Osteoblast (primary cell): ENCODE data around the gene EGF. TPM values are rescaled to one million over a fixed set of nuclear protein-coding genes. Genes with fewer than 3 reads are reported as not detected.

Source experiments
- DNase-seq: peaks from one replicate; pipeline ENCODE4 v3.0.0; 2011; ENCODE audit warnings: low spot score, mixed read lengths; ENCODE audit not compliant: insufficient read length; ENCODE audit errors: missing footprints
- H2AFZ ChIP-seq: 2 replicates; pipeline ENCODE4 v1.6.0; 2011; ENCODE audit warnings: mild to moderate bottlenecking, low read length
- H3K27ac ChIP-seq: 2 replicates; pipeline ENCODE4 v1.5.1; 2011; ENCODE audit warnings: mild to moderate bottlenecking, low read depth, low read length, moderate library complexity
- H3K27me3 ChIP-seq: 2 replicates; pipeline ENCODE4 v1.6.0; 2012; ENCODE audit warnings: mild to moderate bottlenecking, control low read depth, inconsistent platforms, low read length, moderate library complexity; ENCODE audit not compliant: insufficient read depth
- H3K36me3 ChIP-seq: 2 replicates; pipeline ENCODE4 v1.5.1; 2011; ENCODE audit warnings: mild to moderate bottlenecking, low read length, control low read depth, moderate library complexity; ENCODE audit not compliant: insufficient read depth
- H3K4me1 ChIP-seq: 2 replicates; pipeline ENCODE4 v1.5.1; 2011; ENCODE audit warnings: mild to moderate bottlenecking, low read length, control low read depth, moderate library complexity; ENCODE audit not compliant: insufficient read depth
- H3K4me2 ChIP-seq: 2 replicates; pipeline ENCODE4 v1.6.0; 2011; ENCODE audit warnings: mild to moderate bottlenecking, low read length; ENCODE audit not compliant: insufficient read depth
- H3K4me3 ChIP-seq: fragments of 200-600 bp; sonication (generic); 3 replicates; pipeline ENCODE4 v1.5.1; 2012; ENCODE audit warnings: mild to moderate bottlenecking, low read length, inconsistent platforms; ENCODE audit not compliant: insufficient read depth
- H3K79me2 ChIP-seq: 2 replicates; pipeline ENCODE4 v1.6.0; 2012; ENCODE audit warnings: mild to moderate bottlenecking, low read length, control low read depth, inconsistent platforms; ENCODE audit not compliant: insufficient read depth
- H3K9me3 ChIP-seq: 2 replicates; pipeline ENCODE4 v1.5.1; 2011; ENCODE audit warnings: low read depth, low read length, control low read depth
- H4K20me1 ChIP-seq: 2 replicates; pipeline ENCODE4 v1.6.0; 2012; ENCODE audit warnings: mild to moderate bottlenecking, low read length, control low read depth; ENCODE audit not compliant: insufficient read depth
- CTCF ChIP-seq: IDR thresholded peaks from 2 replicates; pipeline ENCODE4 v1.5.1; 2011; ENCODE audit warnings: mild to moderate bottlenecking, low read depth, low read length, moderate library complexity; ENCODE audit errors: extremely low read depth
- total RNA-seq: library from RNA; depleted of rRNA; stranded (reverse); fragments of >200 nt; gene quantifications from 2 replicates; pipeline ENCODE4 v1.2.3, GENCODE V29; 2012

EGF gene
- 0.36 and 1.2 TPM in 2 replicates for total RNA-seq

- H3K27me3 ChIP-seq = peaks cover 2% of the 10 kb centered on the region
- no peak for TF ChIP-seq CTCF
- no peaks in the 10 kb centered on the region for H3K36me3 ChIP-seq
- peaks cover 9% of the 10 kb centered on the region for H3K4me1 ChIP-seq
- peak within 1 kb of the TSS; percentile 62 for H3K4me3 ChIP-seq
- H3K79me2 ChIP-seq = no peaks in the 10 kb centered on the region
- no peak for DNase-seq
- H4K20me1 ChIP-seq = no peaks in the 10 kb centered on the region
- peak within 1 kb of the TSS; percentile 92 for H2AFZ ChIP-seq
- no peaks in the 10 kb centered on the region for H3K9me3 ChIP-seq
- peak within 1 kb of the TSS; percentile 10 for H3K27ac ChIP-seq
- peak within 1 kb of the TSS; percentile 73 for H3K4me2 ChIP-seq
These were observed at the start of gene EGF for GRCh38 chr4:109912706-109913595. Gene EGF (plus strand): TSS chr4:109912883. CDS start chr4:109913336, 453 bp downstream.

- Histone ChIP-seq H4K20me1 (no peaks in the 10 kb centered on the region), H3K4me3 (no peak overlapping the region), H3K27me3 (no peaks in the 10 kb centered on the region), H3K36me3 (no peaks in the 10 kb centered on the region), H3K27ac (no peak overlapping the region), H3K4me2 (no peak overlapping the region), H2AFZ (no peak overlapping the region), H3K9me3 (no peaks in the 10 kb centered on the region), H3K79me2 (no peaks in the 10 kb centered on the region), H3K4me1 (no peaks in the 10 kb centered on the region)
- no peak for DNase-seq
- no peak for TF ChIP-seq CTCF
These were observed 48.5 kb upstream of the EGF start for GRCh38 chr4:109864134-109864533.

GRCh38 chr4:109870061-109870460, 42.6 kb upstream of the EGF start:
- H2AFZ ChIP-seq = no peak overlapping the region
- no peaks in the 10 kb centered on the region for H3K9me3 ChIP-seq
- H4K20me1 ChIP-seq = no peaks in the 10 kb centered on the region
- no peak overlapping the region for H3K4me3 ChIP-seq
- H3K4me1 ChIP-seq = no peaks in the 10 kb centered on the region
- H3K4me2 ChIP-seq = no peak overlapping the region
- H3K27me3 ChIP-seq = no peaks in the 10 kb centered on the region
- H3K27ac ChIP-seq = no peak overlapping the region
- TF ChIP-seq CTCF = no peak
- H3K79me2 ChIP-seq = no peaks in the 10 kb centered on the region
- no peak for DNase-seq
- H3K36me3 ChIP-seq = no peaks in the 10 kb centered on the region

GRCh38 chr4:109872065-109872464, 40.6 kb upstream of the EGF start:
- Histone ChIP-seq H3K36me3 (no peaks in the 10 kb centered on the region), H2AFZ (no peak overlapping the region), H3K4me3 (no peak overlapping the region), H4K20me1 (no peaks in the 10 kb centered on the region), H3K79me2 (no peaks in the 10 kb centered on the region), H3K4me1 (no peaks in the 10 kb centered on the region), H3K27ac (no peak overlapping the region), H3K9me3 (no peaks in the 10 kb centered on the region), H3K4me2 (no peak overlapping the region), H3K27me3 (no peaks in the 10 kb centered on the region)
- TF ChIP-seq CTCF = no peak
- DNase-seq = no peak
